ENCODE data around the gene TSSK6.

GRCh38 chr19:19495614-19496603, 19.4 kb downstream of the TSSK6 start:
- TF ChIP-seq, protein P1, sequence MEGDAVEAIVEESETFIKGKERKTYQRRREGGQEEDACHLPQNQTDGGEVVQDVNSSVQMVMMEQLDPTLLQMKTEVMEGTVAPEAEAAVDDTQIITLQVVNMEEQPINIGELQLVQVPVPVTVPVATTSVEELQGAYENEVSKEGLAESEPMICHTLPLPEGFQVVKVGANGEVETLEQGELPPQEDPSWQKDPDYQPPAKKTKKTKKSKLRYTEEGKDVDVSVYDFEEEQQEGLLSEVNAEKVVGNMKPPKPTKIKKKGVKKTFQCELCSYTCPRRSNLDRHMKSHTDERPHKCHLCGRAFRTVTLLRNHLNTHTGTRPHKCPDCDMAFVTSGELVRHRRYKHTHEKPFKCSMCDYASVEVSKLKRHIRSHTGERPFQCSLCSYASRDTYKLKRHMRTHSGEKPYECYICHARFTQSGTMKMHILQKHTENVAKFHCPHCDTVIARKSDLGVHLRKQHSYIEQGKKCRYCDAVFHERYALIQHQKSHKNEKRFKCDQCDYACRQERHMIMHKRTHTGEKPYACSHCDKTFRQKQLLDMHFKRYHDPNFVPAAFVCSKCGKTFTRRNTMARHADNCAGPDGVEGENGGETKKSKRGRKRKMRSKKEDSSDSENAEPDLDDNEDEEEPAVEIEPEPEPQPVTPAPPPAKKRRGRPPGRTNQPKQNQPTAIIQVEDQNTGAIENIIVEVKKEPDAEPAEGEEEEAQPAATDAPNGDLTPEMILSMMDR (conservative IDR thresholded peaks at IDR 0.05 in 1 of 2, IDR thresholded peaks at IDR 0.05 in 1 of 2; ENCODE audit: extremely low read depth in 1 of 2, insufficient read depth in 1 of 2, low read depth in 1 of 2, low read length in 2 of 2), result no peak
- TF ChIP-seq EZH2 (IDR thresholded peaks at IDR 0.05; ENCODE audit: borderline replicate concordance, low read length), result no peak
